ENCODE data around the gene ZMAT3.

Gene ZMAT3

DNA sequence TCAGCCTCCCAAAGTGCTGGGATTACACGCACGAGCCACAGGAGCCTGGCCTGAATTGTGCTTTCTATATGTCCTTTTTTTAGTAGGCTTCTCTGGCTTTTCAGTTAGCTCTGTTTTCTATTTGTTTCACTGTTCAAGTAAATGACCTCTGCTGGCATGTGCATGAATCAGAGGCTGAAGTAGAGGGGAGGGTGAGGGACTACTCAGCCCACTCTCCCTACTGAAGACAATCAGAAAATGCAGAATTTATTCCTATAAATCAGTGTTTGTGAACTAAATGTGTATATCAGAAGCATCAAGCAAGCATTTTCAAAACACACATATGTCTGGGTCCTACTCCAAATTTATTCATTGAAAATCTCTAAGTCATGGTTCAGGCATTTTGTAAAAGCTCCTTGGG is 45.0 kb downstream of the ZMAT3 start:
- DNase-seq: no peak

DNA sequence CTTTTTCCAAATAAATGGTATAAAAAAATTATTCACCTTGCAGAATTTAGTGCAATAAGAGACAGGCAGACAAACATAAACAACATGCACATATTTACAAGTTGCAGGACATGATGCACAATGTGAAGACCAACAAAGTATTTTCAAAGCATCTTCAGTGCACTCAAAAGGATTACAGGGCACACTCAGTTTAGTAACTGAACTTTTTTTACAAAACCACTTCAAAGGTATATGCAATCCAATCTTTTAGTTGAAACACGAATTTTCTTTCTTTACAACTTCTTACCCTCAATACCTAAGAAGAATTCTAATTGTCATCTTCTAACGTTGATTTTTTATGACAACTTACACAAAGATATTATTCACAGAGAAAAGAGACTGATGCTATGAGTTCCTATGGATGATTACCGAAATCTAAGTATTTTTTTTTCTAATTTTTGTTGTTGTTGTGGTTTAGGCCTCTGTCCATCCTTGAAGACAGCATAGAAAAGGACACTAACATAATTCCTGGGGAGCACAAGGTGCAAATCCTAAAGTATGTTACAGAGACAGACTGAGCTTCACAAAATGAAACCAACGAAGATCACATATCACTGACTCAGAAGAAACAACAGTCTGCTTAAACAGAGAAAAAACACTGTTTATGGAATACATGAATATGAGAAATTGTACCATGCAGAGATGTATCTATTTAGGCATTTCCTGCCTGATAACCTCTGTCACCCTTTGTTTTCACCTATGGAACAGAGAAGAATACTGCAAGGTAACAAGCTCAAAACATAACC is 50.3 kb downstream of the ZMAT3 start:
- DNase-seq: no peak

GRCh38 chr3:179020112-179020511 is 51.5 kb downstream of the ZMAT3 start:
- no peak for DNase-seq

DNA sequence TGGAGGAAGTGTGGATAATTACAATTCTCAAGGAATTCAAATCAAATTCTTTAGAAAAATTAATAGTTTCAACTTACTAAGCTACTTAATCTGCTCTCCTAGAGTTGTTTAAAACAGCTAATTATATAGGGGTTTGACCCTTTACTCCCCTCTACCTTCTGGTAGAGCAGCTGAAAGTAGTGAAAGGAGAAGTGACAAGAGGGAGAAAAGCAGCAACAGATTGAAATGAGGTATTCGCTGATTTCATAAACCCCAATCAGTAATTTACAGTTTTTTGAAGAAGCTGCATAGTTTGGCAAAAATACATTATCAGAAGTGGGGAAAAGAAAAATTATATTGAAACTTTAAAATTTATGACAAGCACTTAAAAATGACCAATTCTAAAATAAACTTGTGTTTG is 52.8 kb downstream of the ZMAT3 start:
- no peak for DNase-seq

DNA sequence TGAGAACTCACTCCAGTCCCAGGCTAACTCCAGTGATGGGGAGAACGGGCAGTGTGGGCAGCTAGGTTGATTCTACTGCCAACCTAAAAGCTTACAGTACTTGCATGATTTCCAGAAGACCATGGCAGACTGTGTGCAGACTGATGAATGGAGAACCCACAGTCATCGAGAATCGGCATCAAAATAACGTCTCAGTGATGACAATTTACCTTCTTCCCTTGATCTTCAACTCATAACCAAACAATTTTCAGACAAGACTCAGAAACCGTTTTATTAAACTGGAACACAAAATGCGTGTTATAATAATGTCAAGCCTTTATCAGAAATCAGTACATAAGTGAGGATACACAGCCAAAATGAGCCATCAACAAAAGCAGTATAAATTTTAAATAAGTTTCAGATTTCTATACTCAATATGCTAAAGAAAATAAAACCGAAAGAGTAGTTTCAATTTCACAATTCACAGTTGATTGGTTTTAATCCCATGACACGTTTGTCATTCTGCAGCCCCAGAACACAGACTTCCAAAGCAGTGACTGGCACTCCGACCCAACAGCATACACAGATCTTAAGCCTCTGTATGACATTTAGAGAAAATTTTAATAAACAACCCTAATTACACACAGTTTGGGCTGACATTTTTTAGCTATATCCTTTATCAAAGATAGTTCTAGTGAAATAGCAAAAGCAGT is 54.5 kb downstream of the ZMAT3 start:
- DNase-seq: no peak

GRCh38 chr3:179015551-179016020 is 56.0 kb downstream of the ZMAT3 start:
- peak in 16 of 56 donors; percentile 5 to 74 (median 20) for DNase-seq

GRCh38 chr3:179005706-179006105 is 65.9 kb downstream of the ZMAT3 start:
- DNase-seq: no peak

GRCh38 chr3:179005213-179005612 is 66.4 kb downstream of the ZMAT3 start:
- no peak for DNase-seq

DNA sequence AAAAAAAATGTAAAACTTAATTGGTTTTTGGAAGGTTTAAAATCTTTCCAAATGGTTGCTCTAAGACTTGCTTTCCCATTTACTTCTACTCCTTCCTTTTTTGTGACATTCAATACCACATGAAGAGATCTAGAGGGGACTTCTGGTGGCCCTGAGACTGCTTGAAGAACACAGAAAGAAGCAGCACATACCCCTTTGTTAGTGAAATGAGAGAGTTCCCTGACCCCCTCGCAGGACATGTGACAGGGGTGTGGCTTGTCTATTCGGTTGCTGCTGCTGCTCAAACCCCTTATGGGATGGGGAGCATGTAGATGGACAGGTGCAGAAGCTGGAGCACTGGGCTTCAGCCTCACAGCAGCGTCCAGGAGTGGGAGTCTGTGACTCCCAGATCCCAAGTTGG is 71.0 kb downstream of the ZMAT3 start:
- DNase-seq: no peak

DNA sequence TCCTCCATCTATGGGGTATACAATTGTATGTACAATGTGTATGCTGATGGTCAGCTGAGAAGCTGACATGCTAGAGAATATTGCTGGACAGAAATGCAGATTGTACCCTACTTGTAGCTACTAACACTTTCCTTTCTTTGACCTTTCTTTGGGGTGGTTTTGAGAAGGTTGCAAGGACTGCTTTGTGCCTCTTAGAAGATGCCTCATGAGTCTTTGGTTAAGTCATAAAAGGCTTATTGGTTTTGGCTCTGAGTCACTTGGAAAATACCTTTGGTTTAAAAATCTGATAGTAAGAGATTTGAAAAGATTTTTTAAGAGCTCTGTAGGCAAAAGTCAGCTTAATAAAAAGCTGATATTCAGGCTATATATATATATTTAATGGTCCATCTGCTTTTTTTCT is 71.5 kb downstream of the ZMAT3 start:
- DNase-seq: no peak

DNA sequence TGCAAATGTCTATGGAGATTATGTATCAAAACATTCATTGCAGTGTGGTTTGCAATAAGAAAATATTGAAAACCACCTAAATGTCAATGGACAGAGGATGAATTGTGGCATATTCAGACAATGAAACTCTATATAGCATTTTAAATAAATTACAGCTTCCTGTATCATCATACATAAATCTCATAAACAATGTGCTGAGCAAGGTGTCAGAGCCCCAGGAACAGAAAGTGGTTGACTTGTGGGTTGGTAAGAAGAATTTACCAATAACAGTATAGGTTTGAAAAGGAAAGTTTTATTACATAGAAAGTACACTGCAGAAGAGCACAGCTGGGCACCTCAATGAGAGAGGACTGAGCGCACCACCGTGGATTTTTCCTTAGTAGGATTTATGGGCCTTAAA is 75.2 kb downstream of the ZMAT3 start:
- DNase-seq: no peak

- DNase-seq: no peak
Observed at GRCh38 chr3:178990293-178990692, 81.3 kb downstream of the ZMAT3 start.

DNA sequence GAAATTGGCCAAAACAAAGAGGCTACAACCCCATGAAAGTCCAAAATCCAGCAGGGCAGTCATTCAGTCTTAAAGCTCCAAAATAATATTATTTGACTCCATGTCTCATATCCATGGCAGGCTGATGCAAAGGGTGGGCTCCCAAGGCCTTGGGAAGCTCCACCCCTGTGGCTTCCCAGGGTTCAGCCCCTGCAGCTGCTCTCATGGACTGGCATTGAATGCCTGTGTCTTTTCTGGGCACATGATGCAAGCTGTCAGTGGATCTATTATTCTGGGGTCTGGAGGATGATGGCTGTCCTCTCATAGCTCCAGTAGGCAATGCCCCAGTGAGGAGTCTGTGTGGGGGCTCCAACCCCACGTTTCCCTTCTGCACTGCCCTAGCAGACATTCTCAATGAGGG is 81.8 kb downstream of the ZMAT3 start:
- no peak for DNase-seq

DNA sequence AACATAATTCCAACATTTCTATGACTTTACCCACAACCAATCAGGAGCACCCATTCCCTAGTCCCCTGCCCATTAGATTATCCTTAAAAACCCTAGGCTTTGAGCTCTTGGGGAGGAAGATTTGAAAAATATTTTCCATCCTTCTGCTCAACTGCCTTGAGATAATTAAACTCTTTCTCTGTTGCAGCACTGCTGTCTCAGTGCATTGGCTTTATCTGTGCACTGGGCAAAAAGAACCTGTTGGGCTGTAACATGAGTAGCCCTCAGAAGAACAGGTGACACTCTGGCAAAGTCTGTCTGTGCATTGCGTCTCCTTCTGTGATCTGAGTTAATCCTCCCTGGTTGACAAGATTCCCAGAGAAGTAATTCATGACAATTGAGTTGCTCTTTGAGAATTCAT is 83.9 kb downstream of the ZMAT3 start:
- DNase-seq: no peak

DNA sequence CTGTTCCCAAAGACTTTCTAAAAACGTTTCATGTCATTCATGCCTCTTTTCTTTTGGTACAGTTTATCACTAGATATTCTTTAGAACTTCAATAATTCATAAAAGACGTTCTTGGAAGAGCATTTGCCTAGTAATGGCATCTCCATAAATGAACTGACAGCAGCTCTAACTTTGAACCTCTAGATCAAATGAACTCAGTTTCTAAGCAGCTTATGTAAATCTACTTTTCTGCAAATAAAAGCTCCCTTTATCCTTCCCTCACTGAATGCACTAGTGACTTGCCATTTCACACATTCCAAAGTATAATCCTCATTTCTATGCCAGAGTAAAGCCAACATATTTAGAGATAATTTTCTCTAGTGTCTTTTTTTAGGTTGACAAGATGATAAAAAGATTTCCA is 85.2 kb downstream of the ZMAT3 start:
- no peak for DNase-seq

- DNase-seq: no peak
Observed at GRCh38 chr3:178982137-178982536, 89.5 kb downstream of the ZMAT3 start.

DNA sequence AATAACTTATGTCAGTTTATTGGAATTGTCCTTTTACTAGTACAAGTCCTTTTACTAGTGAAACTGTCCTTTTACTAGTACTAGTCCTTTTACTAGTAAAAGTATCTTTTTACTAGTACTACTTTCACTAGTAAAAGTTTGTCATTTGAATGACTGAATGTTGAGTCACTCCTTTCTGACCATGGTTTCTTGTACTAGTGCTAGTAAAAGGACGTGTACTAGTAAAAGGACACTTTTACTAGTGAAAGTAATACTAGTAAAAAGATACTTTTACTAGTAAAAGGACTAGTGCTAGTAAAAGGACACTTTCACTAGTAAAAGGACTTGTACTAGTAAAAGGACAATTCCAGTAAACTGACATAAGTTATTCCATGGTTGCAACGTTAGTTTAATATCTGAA is 96.3 kb downstream of the ZMAT3 start:
- DNase-seq: no peak

GRCh38 chr3:178971614-178972013 is 100.0 kb downstream of the ZMAT3 start:
- no peak for DNase-seq

- DNase-seq: no peak
Observed at GRCh38 chr3:178969004-178969700, 102.5 kb downstream of the ZMAT3 start.
